ENCODE measurements around the gene MBNL1.

- TF ChIP-seq, protein P1, sequence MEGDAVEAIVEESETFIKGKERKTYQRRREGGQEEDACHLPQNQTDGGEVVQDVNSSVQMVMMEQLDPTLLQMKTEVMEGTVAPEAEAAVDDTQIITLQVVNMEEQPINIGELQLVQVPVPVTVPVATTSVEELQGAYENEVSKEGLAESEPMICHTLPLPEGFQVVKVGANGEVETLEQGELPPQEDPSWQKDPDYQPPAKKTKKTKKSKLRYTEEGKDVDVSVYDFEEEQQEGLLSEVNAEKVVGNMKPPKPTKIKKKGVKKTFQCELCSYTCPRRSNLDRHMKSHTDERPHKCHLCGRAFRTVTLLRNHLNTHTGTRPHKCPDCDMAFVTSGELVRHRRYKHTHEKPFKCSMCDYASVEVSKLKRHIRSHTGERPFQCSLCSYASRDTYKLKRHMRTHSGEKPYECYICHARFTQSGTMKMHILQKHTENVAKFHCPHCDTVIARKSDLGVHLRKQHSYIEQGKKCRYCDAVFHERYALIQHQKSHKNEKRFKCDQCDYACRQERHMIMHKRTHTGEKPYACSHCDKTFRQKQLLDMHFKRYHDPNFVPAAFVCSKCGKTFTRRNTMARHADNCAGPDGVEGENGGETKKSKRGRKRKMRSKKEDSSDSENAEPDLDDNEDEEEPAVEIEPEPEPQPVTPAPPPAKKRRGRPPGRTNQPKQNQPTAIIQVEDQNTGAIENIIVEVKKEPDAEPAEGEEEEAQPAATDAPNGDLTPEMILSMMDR (conservative IDR thresholded peaks at IDR 0.05; ENCODE audit: low read depth, low read length) = no peak
- no peak for TF ChIP-seq EZH2 (IDR thresholded peaks at IDR 0.05; ENCODE audit: borderline replicate concordance, low read depth, low read length, poor library complexity, severe bottlenecking)
Measured at GRCh38 chr3:152302521-152303021, 33.8 kb downstream of the MBNL1 start.
